ENCODE measurements around the gene TM4SF18.

DNA sequence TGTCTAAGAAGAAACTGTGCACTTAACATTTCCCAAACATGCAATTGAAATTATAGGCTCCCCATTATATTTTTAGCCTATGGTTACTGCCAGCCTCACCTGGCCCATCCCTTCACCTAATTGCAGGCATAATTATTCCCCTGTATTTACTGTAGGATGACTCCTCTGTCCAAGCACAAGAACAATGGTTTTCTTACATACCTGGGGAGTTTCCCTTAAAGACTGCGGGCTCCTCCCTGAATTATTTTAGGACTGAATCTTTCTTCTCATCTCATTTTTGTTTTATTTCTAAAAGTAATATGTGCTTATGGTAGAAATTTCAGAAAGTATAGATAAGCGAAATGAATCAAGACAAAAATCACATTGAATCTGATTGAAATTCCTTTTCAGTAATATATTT lies 32.6 kb upstream of the TM4SF18 start:
- no peak for TF ChIP-seq POLR2AphosphoS5 (IDR thresholded peaks at IDR 0.05)
- TF ChIP-seq, protein P1, sequence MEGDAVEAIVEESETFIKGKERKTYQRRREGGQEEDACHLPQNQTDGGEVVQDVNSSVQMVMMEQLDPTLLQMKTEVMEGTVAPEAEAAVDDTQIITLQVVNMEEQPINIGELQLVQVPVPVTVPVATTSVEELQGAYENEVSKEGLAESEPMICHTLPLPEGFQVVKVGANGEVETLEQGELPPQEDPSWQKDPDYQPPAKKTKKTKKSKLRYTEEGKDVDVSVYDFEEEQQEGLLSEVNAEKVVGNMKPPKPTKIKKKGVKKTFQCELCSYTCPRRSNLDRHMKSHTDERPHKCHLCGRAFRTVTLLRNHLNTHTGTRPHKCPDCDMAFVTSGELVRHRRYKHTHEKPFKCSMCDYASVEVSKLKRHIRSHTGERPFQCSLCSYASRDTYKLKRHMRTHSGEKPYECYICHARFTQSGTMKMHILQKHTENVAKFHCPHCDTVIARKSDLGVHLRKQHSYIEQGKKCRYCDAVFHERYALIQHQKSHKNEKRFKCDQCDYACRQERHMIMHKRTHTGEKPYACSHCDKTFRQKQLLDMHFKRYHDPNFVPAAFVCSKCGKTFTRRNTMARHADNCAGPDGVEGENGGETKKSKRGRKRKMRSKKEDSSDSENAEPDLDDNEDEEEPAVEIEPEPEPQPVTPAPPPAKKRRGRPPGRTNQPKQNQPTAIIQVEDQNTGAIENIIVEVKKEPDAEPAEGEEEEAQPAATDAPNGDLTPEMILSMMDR (IDR thresholded peaks at IDR 0.05): no peak
